Astrocyte (in vitro differentiated cells and primary cell): ENCODE measurements around the gene SYTL3.

Source experiments
- CTCF ChIP-seq: IDR thresholded peaks from 2 replicates; pipeline ENCODE4 v1.5.1; 2011; ENCODE audit warnings: low read depth, mild to moderate bottlenecking, inconsistent platforms, low read length, moderate library complexity; ENCODE audit not compliant: insufficient read depth
- EZH2 ChIP-seq: IDR thresholded peaks from 2 replicates; pipeline ENCODE4 v1.6.1; 2012; ENCODE audit warnings: mild to moderate bottlenecking, low read length, inconsistent platforms; ENCODE audit not compliant: insufficient read depth

GRCh38 chr6:158666628-158667359 lies 16.9 kb downstream of the SYTL3 start:
- TF ChIP-seq EZH2 (no peak), CTCF (no peak)
